Body of pancreas (tissue), 4 donors: ENCODE measurements around the gene HRCT1.

ENCODE experiments used
- POLR2A ChIP-seq, 3 donors: fragments of 450-650 bp; IDR thresholded peaks; one replicate each; pipeline ENCODE4 v1.6.1; 2016; ENCODE audit warnings: antibody characterized with exemption in 3 of 3, mild to moderate bottlenecking in 2 of 3
- TF ChIP-seq, protein P1 (sequence below), 7 experiments: fragments of 450-650 bp in 4 of 7; fragments of 200-600 bp in 3 of 7; sonication (generic) in 3 of 7; IDR thresholded peaks; one replicate each; pipeline ENCODE4 v1.5.1; 2016 to 2019; ENCODE audit warnings: antibody characterized with exemption in 7 of 7

DNA sequence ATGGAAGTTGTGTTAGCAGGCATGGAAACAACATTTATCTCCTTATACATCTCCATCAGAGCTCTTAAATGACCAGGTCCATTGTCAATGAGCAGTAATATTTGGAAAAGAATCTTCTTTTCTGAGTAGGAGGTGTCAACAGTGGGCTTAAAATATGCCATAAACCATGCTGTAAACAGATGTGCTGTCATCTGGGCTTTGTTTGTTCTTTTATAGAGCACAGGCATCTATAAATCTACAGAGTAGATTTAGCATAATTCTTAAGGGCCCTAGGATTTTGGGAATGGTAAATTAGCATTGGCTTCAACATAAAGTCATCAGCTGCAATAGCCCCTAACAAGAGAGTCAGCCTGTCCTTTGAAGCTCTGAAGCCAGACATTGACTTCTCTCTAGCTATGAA is 7.7 kb upstream of the HRCT1 start:
- TF ChIP-seq, protein P1, sequence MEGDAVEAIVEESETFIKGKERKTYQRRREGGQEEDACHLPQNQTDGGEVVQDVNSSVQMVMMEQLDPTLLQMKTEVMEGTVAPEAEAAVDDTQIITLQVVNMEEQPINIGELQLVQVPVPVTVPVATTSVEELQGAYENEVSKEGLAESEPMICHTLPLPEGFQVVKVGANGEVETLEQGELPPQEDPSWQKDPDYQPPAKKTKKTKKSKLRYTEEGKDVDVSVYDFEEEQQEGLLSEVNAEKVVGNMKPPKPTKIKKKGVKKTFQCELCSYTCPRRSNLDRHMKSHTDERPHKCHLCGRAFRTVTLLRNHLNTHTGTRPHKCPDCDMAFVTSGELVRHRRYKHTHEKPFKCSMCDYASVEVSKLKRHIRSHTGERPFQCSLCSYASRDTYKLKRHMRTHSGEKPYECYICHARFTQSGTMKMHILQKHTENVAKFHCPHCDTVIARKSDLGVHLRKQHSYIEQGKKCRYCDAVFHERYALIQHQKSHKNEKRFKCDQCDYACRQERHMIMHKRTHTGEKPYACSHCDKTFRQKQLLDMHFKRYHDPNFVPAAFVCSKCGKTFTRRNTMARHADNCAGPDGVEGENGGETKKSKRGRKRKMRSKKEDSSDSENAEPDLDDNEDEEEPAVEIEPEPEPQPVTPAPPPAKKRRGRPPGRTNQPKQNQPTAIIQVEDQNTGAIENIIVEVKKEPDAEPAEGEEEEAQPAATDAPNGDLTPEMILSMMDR (IDR thresholded peaks at IDR 0.05) = no peak
- no peak for TF ChIP-seq POLR2A (IDR thresholded peaks at IDR 0.05)
